HCEC 1CT (cell line): ENCODE results near the gene NAA60.

ENCODE experiments used
- DNase-seq: peaks from one replicate; pipeline ENCODE4 v3.0.0-alpha.2; 2017

Gene NAA60

GRCh38 chr16:3513892-3514583, 70.6 kb downstream of the NAA60 start:
- no peak for DNase-seq

- DNase-seq, result peak; percentile 90
Measured at GRCh38 chr16:3514621-3515020, 71.1 kb downstream of the NAA60 start.

GRCh38 chr16:3515897-3516296, 72.4 kb downstream of the NAA60 start:
- DNase-seq, result no peak

DNA sequence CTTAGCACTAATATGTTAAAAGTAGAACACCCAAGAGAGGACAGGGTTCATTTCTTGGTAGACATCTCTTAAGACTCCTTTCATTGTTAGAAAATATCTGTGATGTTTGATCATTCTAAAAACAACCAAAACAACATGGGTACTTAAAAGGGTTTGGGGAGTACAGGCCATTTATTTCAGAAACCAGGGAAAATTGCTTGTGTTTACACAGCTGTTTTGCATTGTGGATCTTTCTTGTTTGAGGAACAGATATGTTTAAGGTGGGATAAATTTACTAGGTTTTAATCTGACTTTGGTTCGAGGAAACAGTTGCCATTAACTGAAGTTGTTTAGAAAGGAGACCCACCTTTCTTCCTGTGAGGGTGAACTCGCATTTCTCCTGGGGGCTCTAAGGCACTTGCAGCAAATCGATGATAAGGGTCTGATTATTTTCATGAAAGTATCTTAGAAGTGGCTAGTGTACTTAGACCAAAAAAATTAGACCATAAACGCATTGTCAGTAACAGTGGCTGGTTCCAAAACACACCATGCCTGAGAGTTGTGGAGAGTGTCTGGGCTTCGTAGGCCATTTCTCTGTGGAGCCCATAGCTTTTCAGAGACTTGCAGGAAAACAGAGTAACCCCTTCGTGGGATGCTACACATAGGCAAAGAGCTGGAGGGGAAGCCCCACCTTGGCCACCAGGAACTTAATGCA, 75.0 kb downstream of the NAA60 start:
- no peak for DNase-seq

- DNase-seq, result no peak
Measured at GRCh38 chr16:3518986-3519348, 75.5 kb downstream of the NAA60 start.

DNA sequence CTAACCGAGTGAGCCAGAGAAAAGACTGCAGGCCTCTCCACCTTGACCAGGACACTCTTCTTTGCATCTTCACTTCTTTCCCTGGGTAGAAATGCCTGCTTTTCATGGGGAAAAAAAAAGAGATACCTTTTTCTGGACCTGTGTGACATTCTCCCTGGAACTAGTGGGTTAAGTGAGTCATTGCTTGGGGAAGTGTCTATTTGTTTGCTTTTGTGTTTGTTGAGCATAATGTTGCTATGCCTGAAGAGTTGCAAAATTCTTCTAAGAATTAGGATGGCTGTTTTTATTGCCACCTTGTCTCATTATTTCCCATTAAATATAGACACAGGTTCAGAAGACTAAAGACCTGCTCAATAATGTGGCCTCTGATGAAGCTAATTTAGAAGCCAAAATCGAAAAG, 76.1 kb downstream of the NAA60 start:
- no peak for DNase-seq

- DNase-seq, result no peak
Measured at GRCh38 chr16:3520413-3520812, 76.9 kb downstream of the NAA60 start.

- no peak for DNase-seq
Measured at GRCh38 chr16:3520841-3521240, 77.4 kb downstream of the NAA60 start.

DNA sequence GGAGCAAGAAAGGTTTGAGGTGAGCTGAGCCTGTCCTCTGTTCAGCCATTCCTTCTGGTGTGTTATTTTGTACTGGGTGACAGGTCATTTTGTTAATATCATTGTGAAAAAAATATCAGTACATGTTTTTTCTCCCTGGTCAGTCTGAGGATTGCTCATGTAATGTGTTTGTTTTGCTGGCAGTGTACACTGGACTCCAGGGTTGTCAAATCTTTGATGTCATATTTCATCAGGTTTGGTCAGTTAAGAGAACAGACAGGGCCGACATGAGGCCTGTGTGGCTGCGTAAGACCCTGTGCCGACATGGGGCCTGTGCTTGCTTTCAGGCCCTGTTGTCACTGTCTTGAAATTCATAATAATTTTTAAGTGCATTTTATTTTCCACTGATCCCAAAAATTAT, 79.8 kb downstream of the NAA60 start:
- DNase-seq, result no peak

- DNase-seq, result no peak
Measured at GRCh38 chr16:3525951-3526350, 82.5 kb downstream of the NAA60 start.

DNA sequence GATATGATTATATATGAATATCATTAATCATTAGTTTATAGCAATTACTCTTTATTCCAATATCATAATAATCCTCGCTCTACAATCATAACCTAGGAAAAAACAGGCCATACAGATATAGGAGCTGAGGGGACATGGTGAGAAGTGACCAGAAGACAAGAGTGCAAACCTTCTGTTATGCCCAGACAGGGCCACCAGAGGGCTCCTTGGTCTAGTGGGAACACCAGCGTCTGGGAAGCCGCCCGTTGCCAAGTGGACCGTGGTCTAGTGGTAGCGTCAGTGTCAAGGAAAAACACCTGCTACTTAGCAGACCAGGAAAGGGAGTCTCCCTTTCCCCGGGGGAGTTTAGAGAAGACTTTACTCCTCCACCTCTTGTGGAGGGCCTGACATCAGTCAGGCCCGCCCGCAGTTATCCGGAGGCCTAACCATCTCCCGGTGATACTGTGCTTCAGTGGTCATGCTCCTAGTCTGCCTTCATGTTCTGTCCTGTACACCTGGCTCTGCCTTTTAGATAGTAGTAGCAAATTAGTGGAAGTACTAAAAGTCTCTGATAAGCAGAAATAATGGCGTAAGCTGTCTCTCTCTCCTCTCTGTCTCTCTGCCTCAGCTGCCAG, 83.8 kb downstream of the NAA60 start:
- peak; percentile 45 for DNase-seq

GRCh38 chr16:3528406-3528805, 84.9 kb downstream of the NAA60 start:
- DNase-seq, result no peak

- no peak for DNase-seq
Measured at GRCh38 chr16:3529175-3529574, 85.7 kb downstream of the NAA60 start.

DNA sequence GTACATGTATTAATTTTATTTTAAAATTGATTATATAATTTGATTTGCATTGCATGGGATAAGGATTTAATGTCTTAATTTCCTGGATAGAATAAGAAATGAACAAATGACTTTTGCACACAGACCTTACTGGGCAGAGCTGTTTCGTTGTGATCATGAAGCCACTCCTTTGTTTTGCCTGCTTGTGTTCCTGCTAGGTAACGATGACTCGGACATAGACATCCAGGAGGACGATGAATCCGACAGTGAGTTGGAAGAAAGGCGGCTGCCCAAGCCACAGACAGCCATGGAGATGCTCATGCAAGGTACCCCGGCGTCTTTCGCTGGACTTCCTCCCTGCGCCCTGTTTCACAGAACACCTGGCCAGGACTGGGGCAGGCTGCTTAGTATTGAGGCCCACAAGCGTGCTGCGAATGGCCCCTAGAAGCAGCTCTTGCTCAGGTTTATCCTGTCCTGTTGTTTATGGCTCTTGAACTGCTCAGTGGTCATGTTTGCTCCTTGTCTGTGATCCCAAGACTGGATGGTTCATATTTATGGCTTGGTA, 87.0 kb downstream of the NAA60 start:
- DNase-seq, result no peak

- DNase-seq, result no peak
Measured at GRCh38 chr16:3532741-3533140, 89.3 kb downstream of the NAA60 start.

DNA sequence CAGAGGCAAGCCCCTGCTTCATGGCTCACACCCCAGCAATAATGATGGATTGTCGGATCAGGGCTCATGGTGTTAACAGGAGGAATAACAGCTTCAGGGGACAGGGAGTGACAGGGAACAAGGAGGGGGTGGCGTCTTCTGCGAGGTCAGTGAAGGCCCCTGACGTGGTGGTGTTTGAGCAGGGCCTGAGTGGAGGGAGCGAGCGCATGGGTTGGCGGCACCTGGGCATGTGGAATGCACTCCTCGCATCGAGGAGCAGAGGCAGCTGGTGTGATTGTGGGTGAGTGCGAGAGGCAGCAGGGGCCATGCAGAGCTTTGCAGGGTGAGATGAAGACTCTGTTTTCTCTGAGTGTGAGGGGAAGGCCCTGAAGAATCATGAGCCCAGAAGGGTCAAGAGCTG, 90.6 kb downstream of the NAA60 start:
- no peak for DNase-seq

DNA sequence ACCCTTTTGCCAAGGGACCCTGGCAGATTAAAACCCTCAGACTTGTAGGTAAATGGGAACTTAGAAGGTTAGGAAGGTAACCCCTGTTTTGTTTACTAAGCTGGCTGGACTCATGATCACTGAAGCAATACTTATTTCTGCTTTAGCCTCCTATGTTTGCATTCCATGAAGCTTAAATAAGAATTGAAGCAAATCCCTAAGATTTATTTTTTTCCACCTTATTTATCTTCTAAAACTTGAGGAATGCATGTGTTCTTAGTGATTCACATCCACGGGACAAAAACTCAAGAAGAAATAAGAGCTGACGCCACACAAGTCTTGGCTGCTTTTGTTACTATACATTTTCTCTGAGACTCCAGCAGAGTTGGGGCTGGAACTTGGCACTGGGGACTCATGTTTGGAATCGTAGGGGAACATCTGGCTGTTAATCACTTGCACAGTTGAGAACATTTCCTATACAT, 92.8 kb downstream of the NAA60 start:
- peak; percentile 78 for DNase-seq
